Measurements from ENCODE around the gene RIN2. TPM values are rescaled to one million over a fixed set of nuclear protein-coding genes. Genes with fewer than 3 reads are reported as not detected.

RIN2 gene
- total and polyA plus RNA-seq, 7 experiments from 2014 or later = 0.57 to 20.8 (median 1.3) TPM; not detected in 3

DNA sequence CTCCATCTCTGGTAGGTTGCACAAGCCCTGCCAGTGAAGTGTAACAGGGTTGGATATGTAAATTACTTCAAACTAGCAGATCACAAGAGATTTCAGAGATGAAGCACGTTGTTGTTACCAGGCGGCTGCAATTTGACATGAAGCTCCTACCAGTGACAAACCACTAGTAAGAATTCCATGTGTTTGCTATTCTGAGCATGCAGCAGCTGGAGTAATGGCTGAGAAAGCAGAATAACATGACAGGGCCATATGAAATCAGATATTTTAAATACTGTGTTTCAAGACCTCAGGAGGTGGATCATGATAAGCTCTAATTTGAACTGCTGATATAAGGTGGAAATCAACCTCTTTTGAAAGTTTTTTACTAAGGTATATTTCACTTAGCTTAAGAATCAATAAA, 11.4 kb downstream of the RIN2 start:
- H3K27ac Mint-ChIP-seq = no peak overlapping the region
- H3K27me3 ChIP-seq (ENCODE audit: control insufficient read depth in 2 of 2, insufficient read depth in 2 of 2, low read length in 2 of 2) = no peaks in the 10 kb centered on the region
- H3K4me1 Mint-ChIP-seq = peaks cover 0 to 2% (median 0%) of the 10 kb centered on the region in 7 donors
- no peaks in the 10 kb centered on the region for H3K4me1 ChIP-seq (ENCODE audit: control insufficient read depth in 2 of 2, insufficient read depth in 2 of 2, low read length in 2 of 2)
- H3K27ac ChIP-seq (ENCODE audit: low read depth, low read length) = no peak overlapping the region
- ATAC-seq = no peak
- DNase-seq = no peak
- no peaks in the 10 kb centered on the region for H3K9me3 ChIP-seq (ENCODE audit: control insufficient read depth in 2 of 3, low read length in 3 of 3)
- H3K27me3 Mint-ChIP-seq = peaks cover 2 to 30% (median 15%) of the 10 kb centered on the region in 5 donors
- H3K4me3 ChIP-seq (ENCODE audit: low read length) = no peak overlapping the region
- ChIA-PET CTCF (no interaction called here), POLR2A (no interaction called here)
- no peaks in the 10 kb centered on the region for H3K36me3 ChIP-seq (ENCODE audit: control insufficient read depth in 2 of 3, insufficient read depth in 3 of 3, low read length in 3 of 3)
- no peak overlapping the region for H3K4me3 Mint-ChIP-seq
- intact Hi-C loops (cut with micrococcal nuclease) = no loop called here
- H3K9me3 Mint-ChIP-seq = peaks cover 0 to 2% (median 0%) of the 10 kb centered on the region in 11 donors
- no peaks in the 10 kb centered on the region for H3K36me3 Mint-ChIP-seq

GRCh38 chr20:19770375-19770774, 12.3 kb downstream of the RIN2 start:
- no peaks in the 10 kb centered on the region for H3K36me3 ChIP-seq (ENCODE audit: control insufficient read depth in 2 of 3, insufficient read depth in 3 of 3, low read length in 3 of 3)
- Mint-ChIP-seq H3K27me3 (peaks cover 2 to 30% (median 15%) of the 10 kb centered on the region in 5 donors), H3K4me3 (no peak overlapping the region), H3K9me3 (peaks cover 0 to 2% (median 0%) of the 10 kb centered on the region in 11 donors), H3K4me1 (peaks cover 0 to 2% (median 0%) of the 10 kb centered on the region in 7 donors), H3K27ac (no peak overlapping the region), H3K36me3 (no peaks in the 10 kb centered on the region)
- no peaks in the 10 kb centered on the region for H3K9me3 ChIP-seq (ENCODE audit: control insufficient read depth in 2 of 3, low read length in 3 of 3)
- no peak overlapping the region for H3K4me3 ChIP-seq (ENCODE audit: low read length)
- no peak for ATAC-seq
- POLR2A ChIA-PET = no interaction called here
- H3K27ac ChIP-seq (ENCODE audit: low read depth, low read length) = no peak overlapping the region
- H3K4me1 ChIP-seq (ENCODE audit: control insufficient read depth in 2 of 2, insufficient read depth in 2 of 2, low read length in 2 of 2) = no peaks in the 10 kb centered on the region
- no peaks in the 10 kb centered on the region for H3K27me3 ChIP-seq (ENCODE audit: control insufficient read depth in 2 of 2, insufficient read depth in 2 of 2, low read length in 2 of 2)
- DNase-seq = no peak
- intact Hi-C loops (cut with micrococcal nuclease) = no loop called here
- CTCF ChIA-PET = no interaction called here

- ChIA-PET POLR2A (no interaction called here), CTCF (no interaction called here)
- Histone ChIP-seq H3K9me3 (ENCODE audit: control insufficient read depth in 2 of 3, low read length in 3 of 3) (no peaks in the 10 kb centered on the region), H3K36me3 (ENCODE audit: control insufficient read depth in 2 of 3, insufficient read depth in 3 of 3, low read length in 3 of 3) (no peaks in the 10 kb centered on the region), H3K4me3 (ENCODE audit: low read length) (no peak overlapping the region), H3K4me1 (ENCODE audit: control insufficient read depth in 2 of 2, insufficient read depth in 2 of 2, low read length in 2 of 2) (no peaks in the 10 kb centered on the region), H3K27me3 (ENCODE audit: control insufficient read depth in 2 of 2, insufficient read depth in 2 of 2, low read length in 2 of 2) (no peaks in the 10 kb centered on the region), H3K27ac (ENCODE audit: low read depth, low read length) (no peak overlapping the region)
- H3K27ac Mint-ChIP-seq = no peak overlapping the region
- intact Hi-C loops (cut with micrococcal nuclease) = no loop called here
- no peaks in the 10 kb centered on the region for H3K36me3 Mint-ChIP-seq
- H3K4me1 Mint-ChIP-seq = peaks cover 0 to 2% (median 0%) of the 10 kb centered on the region in 7 donors
- H3K4me3 Mint-ChIP-seq = no peak overlapping the region
- DNase-seq (no peak), ATAC-seq (no peak)
- H3K27me3 Mint-ChIP-seq = peaks cover 2 to 26% (median 14%) of the 10 kb centered on the region in 5 donors
- H3K9me3 Mint-ChIP-seq = peaks cover 0 to 2% (median 0%) of the 10 kb centered on the region in 11 donors
Observed at GRCh38 chr20:19771031-19771430, 13.0 kb downstream of the RIN2 start.

GRCh38 chr20:19773471-19773870, 15.4 kb downstream of the RIN2 start:
- Histone ChIP-seq H3K27ac (ENCODE audit: low read depth, low read length) (no peak overlapping the region), H3K4me1 (ENCODE audit: control insufficient read depth in 2 of 2, insufficient read depth in 2 of 2, low read length in 2 of 2) (no peaks in the 10 kb centered on the region), H3K4me3 (ENCODE audit: low read length) (no peak overlapping the region), H3K36me3 (ENCODE audit: control insufficient read depth in 2 of 3, insufficient read depth in 3 of 3, low read length in 3 of 3) (no peaks in the 10 kb centered on the region), H3K27me3 (ENCODE audit: control insufficient read depth in 2 of 2, insufficient read depth in 2 of 2, low read length in 2 of 2) (no peaks in the 10 kb centered on the region), H3K9me3 (ENCODE audit: control insufficient read depth in 2 of 3, low read length in 3 of 3) (no peaks in the 10 kb centered on the region)
- DNase-seq (no peak), ATAC-seq (no peak)
- H3K9me3 Mint-ChIP-seq = no peaks in the 10 kb centered on the region
- ChIA-PET CTCF (no interaction called here), POLR2A (no interaction called here)
- intact Hi-C loops (cut with micrococcal nuclease) = no loop called here
- no peak overlapping the region for H3K27ac Mint-ChIP-seq
- peaks cover 2 to 11% (median 5%) of the 10 kb centered on the region in 5 donors for H3K27me3 Mint-ChIP-seq
- H3K4me1 Mint-ChIP-seq = peaks cover 0 to 2% (median 0%) of the 10 kb centered on the region in 7 donors
- no peak overlapping the region for H3K4me3 Mint-ChIP-seq
- no peaks in the 10 kb centered on the region for H3K36me3 Mint-ChIP-seq

DNA sequence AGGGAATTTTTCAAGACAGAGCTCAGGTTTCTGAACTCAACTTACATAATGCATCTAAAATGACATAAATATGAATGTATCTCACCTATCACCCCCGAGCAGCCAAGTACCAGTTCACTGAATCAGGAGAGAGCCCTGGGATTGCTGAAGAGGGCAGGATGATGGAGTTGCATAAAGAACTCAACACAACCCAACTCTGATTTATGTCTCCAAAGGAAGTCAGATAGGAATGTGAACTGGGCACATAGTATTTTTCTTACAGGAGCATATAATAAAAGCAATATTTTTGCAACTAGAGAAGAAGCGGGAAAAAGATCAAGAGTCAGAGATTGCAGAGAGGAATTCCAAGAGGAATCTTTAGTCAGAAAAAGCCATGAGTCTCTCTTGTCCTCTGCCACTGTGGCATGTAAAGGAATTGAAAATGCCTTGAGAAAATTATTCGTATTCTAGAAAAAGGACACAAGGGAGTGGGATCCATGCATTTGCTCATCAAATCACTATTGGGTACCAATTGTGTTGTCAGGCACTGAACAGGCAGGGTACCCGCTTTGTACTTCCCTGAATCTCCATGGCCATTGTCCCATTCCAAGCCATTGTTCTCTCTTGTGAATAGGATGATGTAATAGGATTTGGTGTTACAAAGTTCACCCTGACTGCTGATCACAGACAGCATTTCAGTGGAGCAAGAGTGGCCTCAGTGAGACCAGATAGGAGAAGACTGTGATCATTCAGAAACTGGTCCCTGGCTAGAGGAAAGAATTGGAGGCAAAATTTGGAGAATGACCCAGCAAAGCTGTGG, 16.3 kb downstream of the RIN2 start:
- Histone ChIP-seq H3K4me3 (ENCODE audit: low read length) (no peak overlapping the region), H3K27ac (ENCODE audit: low read depth, low read length) (no peak overlapping the region), H3K36me3 (ENCODE audit: control insufficient read depth in 2 of 3, insufficient read depth in 3 of 3, low read length in 3 of 3) (no peaks in the 10 kb centered on the region), H3K9me3 (ENCODE audit: control insufficient read depth in 2 of 3, low read length in 3 of 3) (no peaks in the 10 kb centered on the region), H3K27me3 (ENCODE audit: control insufficient read depth in 2 of 2, insufficient read depth in 2 of 2, low read length in 2 of 2) (no peaks in the 10 kb centered on the region), H3K4me1 (ENCODE audit: control insufficient read depth in 2 of 2, insufficient read depth in 2 of 2, low read length in 2 of 2) (no peaks in the 10 kb centered on the region)
- DNase-seq (no peak), ATAC-seq (no peak)
- ChIA-PET POLR2A (no interaction called here), CTCF (no interaction called here)
- peaks cover 0 to 2% (median 0%) of the 10 kb centered on the region in 7 donors for H3K4me1 Mint-ChIP-seq
- H3K36me3 Mint-ChIP-seq = no peaks in the 10 kb centered on the region
- H3K9me3 Mint-ChIP-seq = no peaks in the 10 kb centered on the region
- no peak overlapping the region for H3K27ac Mint-ChIP-seq
- intact Hi-C loops (cut with micrococcal nuclease) = no loop called here
- peaks cover 1 to 10% (median 4%) of the 10 kb centered on the region in 5 donors for H3K27me3 Mint-ChIP-seq
- no peak overlapping the region for H3K4me3 Mint-ChIP-seq

- H3K9me3 ChIP-seq (ENCODE audit: control insufficient read depth in 2 of 3, low read length in 3 of 3) = no peaks in the 10 kb centered on the region
- ChIA-PET POLR2A (no interaction called here), CTCF (no interaction called here)
Observed at GRCh38 chr20:19775353-19776253, 17.5 kb downstream of the RIN2 start.

More at GRCh38 chr20:19775353-19776253, 17.5 kb downstream of the RIN2 start:
- DNase-seq (no peak), ATAC-seq (no peak)
- Histone ChIP-seq H3K4me1 (ENCODE audit: control insufficient read depth in 2 of 2, insufficient read depth in 2 of 2, low read length in 2 of 2) (no peaks in the 10 kb centered on the region), H3K36me3 (ENCODE audit: control insufficient read depth in 2 of 3, insufficient read depth in 3 of 3, low read length in 3 of 3) (no peaks in the 10 kb centered on the region), H3K27ac (ENCODE audit: low read depth, low read length) (no peak overlapping the region), H3K27me3 (ENCODE audit: control insufficient read depth in 2 of 2, insufficient read depth in 2 of 2, low read length in 2 of 2) (no peaks in the 10 kb centered on the region), H3K4me3 (ENCODE audit: low read length) (no peak overlapping the region)
- Mint-ChIP-seq H3K4me3 (no peak overlapping the region), H3K36me3 (no peaks in the 10 kb centered on the region), H3K9me3 (no peaks in the 10 kb centered on the region), H3K4me1 (no peaks in the 10 kb centered on the region), H3K27ac (no peak overlapping the region), H3K27me3 (peaks cover 0 to 7% (median 4%) of the 10 kb centered on the region in 5 donors)
- intact Hi-C loops (cut with micrococcal nuclease) = no loop called here

All from naive thymus-derived CD4-positive, alpha-beta T cell (primary cell).